ENCODE data around the gene ARPC1A.

DNA sequence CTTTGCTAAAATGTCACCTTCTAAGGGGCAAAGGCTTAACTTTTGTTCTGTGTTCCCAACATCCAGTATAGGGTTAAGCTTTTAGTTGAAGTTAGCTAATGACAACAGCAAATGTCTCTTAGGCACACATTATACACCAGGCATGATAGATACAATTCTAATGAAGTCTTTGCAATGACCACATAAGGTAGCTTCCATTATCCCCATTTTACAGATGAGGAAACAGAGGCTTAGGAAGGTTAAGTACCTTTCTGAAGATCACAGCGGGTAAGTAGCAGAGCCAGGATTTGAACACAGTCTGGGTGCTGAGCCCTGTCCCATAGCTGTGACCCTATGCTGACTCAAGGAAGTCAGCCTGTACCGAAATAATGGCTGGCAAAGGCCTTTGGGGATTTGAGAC is 84.9 kb downstream of the ARPC1A start:
- no peak for TF ChIP-seq EZH2 (IDR thresholded peaks at IDR 0.05; ENCODE audit: low read length, missing control alignments)
- TF ChIP-seq, protein P1, sequence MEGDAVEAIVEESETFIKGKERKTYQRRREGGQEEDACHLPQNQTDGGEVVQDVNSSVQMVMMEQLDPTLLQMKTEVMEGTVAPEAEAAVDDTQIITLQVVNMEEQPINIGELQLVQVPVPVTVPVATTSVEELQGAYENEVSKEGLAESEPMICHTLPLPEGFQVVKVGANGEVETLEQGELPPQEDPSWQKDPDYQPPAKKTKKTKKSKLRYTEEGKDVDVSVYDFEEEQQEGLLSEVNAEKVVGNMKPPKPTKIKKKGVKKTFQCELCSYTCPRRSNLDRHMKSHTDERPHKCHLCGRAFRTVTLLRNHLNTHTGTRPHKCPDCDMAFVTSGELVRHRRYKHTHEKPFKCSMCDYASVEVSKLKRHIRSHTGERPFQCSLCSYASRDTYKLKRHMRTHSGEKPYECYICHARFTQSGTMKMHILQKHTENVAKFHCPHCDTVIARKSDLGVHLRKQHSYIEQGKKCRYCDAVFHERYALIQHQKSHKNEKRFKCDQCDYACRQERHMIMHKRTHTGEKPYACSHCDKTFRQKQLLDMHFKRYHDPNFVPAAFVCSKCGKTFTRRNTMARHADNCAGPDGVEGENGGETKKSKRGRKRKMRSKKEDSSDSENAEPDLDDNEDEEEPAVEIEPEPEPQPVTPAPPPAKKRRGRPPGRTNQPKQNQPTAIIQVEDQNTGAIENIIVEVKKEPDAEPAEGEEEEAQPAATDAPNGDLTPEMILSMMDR (conservative IDR thresholded peaks at IDR 0.05 in 1 of 2, IDR thresholded peaks at IDR 0.05 in 1 of 2; ENCODE audit: low read depth in 1 of 2, low read length in 2 of 2) = no peak

All from fibroblast of lung (primary cell).